ENCODE measurements around the gene METTL17. TPM values are rescaled to one million over a fixed set of nuclear protein-coding genes. Genes with fewer than 3 reads are reported as not detected.
A peak's percentile ranks its signal among the peaks of the same experiment; 100 is the strongest.
"Not testable (repeated sequence)": the region's sequence is repeated elsewhere in the genome, so short reads cannot be mapped to it uniquely, and the experiment has no call there.

METTL17 gene
- total and polyA plus RNA-seq, 4 donors, result 20.0 to 88.6 (median 45.3) TPM

GRCh38 chr14:20998674-20999366 is 9.0 kb downstream of the METTL17 start, which contains the start of gene SLC39A2:
Gene SLC39A2, plus strand, starts transcription at chr14:20999293. Its CDS starts 154 bp downstream, at chr14:20999447.
- Histone ChIP-seq H3K27ac (ENCODE audit: low read depth in 1 of 2, low read length in 2 of 2) (no peak within 1 kb of the TSS), H3K9me3 (ENCODE audit: control insufficient read depth, low read length) (no peaks in the 10 kb centered on the region), H3K36me3 (ENCODE audit: control insufficient read depth in 1 of 2, insufficient read depth in 2 of 2, low read length in 1 of 2) (peaks cover 5 to 7% of the 10 kb centered on the region in 2 donors), H3K27me3 (ENCODE audit: control insufficient read depth in 1 of 2, insufficient read depth in 2 of 2, low read length in 1 of 2) (no peaks in the 10 kb centered on the region), H3K4me1 (ENCODE audit: control insufficient read depth in 1 of 2, insufficient read depth in 2 of 2, low read length in 2 of 2) (no peaks in the 10 kb centered on the region), H3K4me3 (ENCODE audit: low read length in 2 of 2) (no peak within 1 kb of the TSS)
- peak; percentile 81 for ATAC-seq (ENCODE audit: low FRiP score)
- intact Hi-C loops (cut with DNase I), result no loop called here
- peak in 1 of 2 donors; percentile 80 for DNase-seq
- WGBS, 2 donors, result 27 to 35% methylated on average over 6 of the region's 6 CpGs

GRCh38 chr14:20999591-20999990 is 9.8 kb downstream of the METTL17 start:
- Histone ChIP-seq H3K27me3 (ENCODE audit: control insufficient read depth in 1 of 2, insufficient read depth in 2 of 2, low read length in 1 of 2) (no peaks in the 10 kb centered on the region), H3K27ac (ENCODE audit: low read depth in 1 of 2, low read length in 2 of 2) (no peak overlapping the region), H3K9me3 (ENCODE audit: control insufficient read depth, low read length) (no peaks in the 10 kb centered on the region), H3K36me3 (ENCODE audit: control insufficient read depth in 1 of 2, insufficient read depth in 2 of 2, low read length in 1 of 2) (peaks cover 5 to 7% of the 10 kb centered on the region in 2 donors), H3K4me1 (ENCODE audit: control insufficient read depth in 1 of 2, insufficient read depth in 2 of 2, low read length in 2 of 2) (no peaks in the 10 kb centered on the region), H3K4me3 (ENCODE audit: low read length in 2 of 2) (no peak overlapping the region)
- DNase-seq, result no peak
- intact Hi-C loops (cut with DNase I), result no loop called here
- 80 to 83% methylated on average over 4 of the region's 4 CpGs for whole genome bisulfite sequencing, 2 donors
- ATAC-seq (ENCODE audit: low FRiP score), result no peak

DNA sequence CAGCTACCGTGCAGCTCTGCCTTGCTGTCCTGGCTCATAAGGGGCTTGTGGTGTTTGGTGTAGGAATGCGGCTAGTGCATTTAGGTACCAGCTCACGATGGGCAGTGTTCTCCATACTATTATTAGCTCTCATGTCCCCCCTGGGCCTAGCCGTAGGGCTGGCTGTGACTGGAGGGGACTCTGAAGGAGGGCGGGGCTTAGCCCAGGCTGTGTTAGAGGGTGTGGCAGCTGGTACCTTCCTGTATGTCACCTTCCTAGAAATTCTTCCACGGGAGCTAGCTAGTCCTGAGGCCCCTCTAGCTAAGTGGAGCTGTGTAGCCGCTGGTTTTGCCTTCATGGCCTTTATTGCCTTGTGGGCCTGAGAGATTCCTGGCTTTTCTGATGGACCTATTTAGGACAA is 11.4 kb downstream of the METTL17 start:
- intact Hi-C loops (cut with DNase I), result loop anchor here in 1 of 2 donors (5.0 kb wide), 1 partner anchor 41 kb away; the partner anchor contains the start of gene RNASE7
- no peak for DNase-seq
- no peaks in the 10 kb centered on the region for H3K9me3 ChIP-seq (ENCODE audit: control insufficient read depth, low read length)
- no peak for ATAC-seq (ENCODE audit: low FRiP score)
- no peaks in the 10 kb centered on the region for H3K27me3 ChIP-seq (ENCODE audit: control insufficient read depth in 1 of 2, insufficient read depth in 2 of 2, low read length in 1 of 2)
- H3K36me3 ChIP-seq (ENCODE audit: control insufficient read depth in 1 of 2, insufficient read depth in 2 of 2, low read length in 1 of 2), result peaks cover 0 to 3% of the 10 kb centered on the region in 2 donors
- WGBS, 2 donors, result 67 to 72% methylated on average over 7 of the region's 7 CpGs
- H3K4me3 ChIP-seq (ENCODE audit: low read length in 2 of 2), result no peak overlapping the region
- H3K27ac ChIP-seq (ENCODE audit: low read depth in 1 of 2, low read length in 2 of 2), result no peak overlapping the region
- no peaks in the 10 kb centered on the region for H3K4me1 ChIP-seq (ENCODE audit: control insufficient read depth in 1 of 2, insufficient read depth in 2 of 2, low read length in 2 of 2)

GRCh38 chr14:21003788-21004346 is 14.1 kb downstream of the METTL17 start:
- no peaks in the 10 kb centered on the region for H3K4me1 ChIP-seq (ENCODE audit: control insufficient read depth in 1 of 2, insufficient read depth in 2 of 2, low read length in 2 of 2)
- no peak for DNase-seq
- H3K27ac ChIP-seq (ENCODE audit: low read depth in 1 of 2, low read length in 2 of 2), result no peak overlapping the region
- H3K27me3 ChIP-seq (ENCODE audit: control insufficient read depth in 1 of 2, insufficient read depth in 2 of 2, low read length in 1 of 2), result no peaks in the 10 kb centered on the region
- H3K4me3 ChIP-seq (ENCODE audit: low read length in 2 of 2), result no peak overlapping the region
- no peak for ATAC-seq (ENCODE audit: low FRiP score)
- no peaks in the 10 kb centered on the region for H3K9me3 ChIP-seq (ENCODE audit: control insufficient read depth, low read length)
- intact Hi-C loops (cut with DNase I), result loop anchor here in 1 of 2 donors (5.0 kb wide), 1 partner anchor 38 kb away; the partner anchor contains the start of gene RNASE7
- WGBS, 2 donors, result 78 to 81% methylated on average over 13 to 14 of the region's 14 CpGs
- no peaks in the 10 kb centered on the region for H3K36me3 ChIP-seq (ENCODE audit: control insufficient read depth in 1 of 2, insufficient read depth in 2 of 2, low read length in 1 of 2)

DNA sequence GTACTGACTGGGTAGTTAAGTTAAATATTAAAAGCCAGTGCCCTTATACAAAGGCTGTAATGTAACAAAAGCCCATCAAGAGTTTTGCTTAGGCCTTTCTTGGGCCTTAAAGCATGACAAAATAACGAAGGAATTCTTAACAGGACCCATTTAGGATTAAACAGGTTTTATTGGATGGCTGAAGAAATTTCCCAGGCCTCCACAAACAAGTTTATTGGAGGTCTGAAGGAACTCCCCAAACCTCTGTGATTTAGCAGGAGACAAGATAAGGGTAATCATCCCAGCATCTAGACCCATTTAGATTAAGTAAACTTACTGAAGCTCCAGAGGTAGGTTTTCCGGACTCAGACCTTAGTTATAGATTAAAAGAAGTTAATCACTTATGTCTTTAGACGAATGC is 19.9 kb downstream of the METTL17 start:
- DNase-seq; H3K9me3 ChIP-seq (ENCODE audit: control insufficient read depth, low read length); H3K4me1 ChIP-seq (ENCODE audit: control insufficient read depth in 1 of 2, insufficient read depth in 2 of 2, low read length in 2 of 2); H3K27me3 ChIP-seq (ENCODE audit: control insufficient read depth in 1 of 2, insufficient read depth in 2 of 2, low read length in 1 of 2); H3K4me3 ChIP-seq (ENCODE audit: low read length in 2 of 2); ATAC-seq (ENCODE audit: low FRiP score); intact Hi-C loops (cut with DNase I); H3K27ac ChIP-seq (ENCODE audit: low read depth in 1 of 2, low read length in 2 of 2); H3K36me3 ChIP-seq (ENCODE audit: control insufficient read depth in 1 of 2, insufficient read depth in 2 of 2, low read length in 1 of 2): not testable (repeated sequence)
- 81 to 86% methylated on average over 3 of the region's 3 CpGs for WGBS, 2 donors

GRCh38 chr14:21011136-21011535 is 21.4 kb downstream of the METTL17 start:
- Histone ChIP-seq H3K4me3 (ENCODE audit: low read length in 2 of 2) (no peak overlapping the region), H3K27me3 (ENCODE audit: control insufficient read depth in 1 of 2, insufficient read depth in 2 of 2, low read length in 1 of 2) (no peaks in the 10 kb centered on the region), H3K27ac (ENCODE audit: low read depth in 1 of 2, low read length in 2 of 2) (no peak overlapping the region), H3K9me3 (ENCODE audit: control insufficient read depth, low read length) (no peaks in the 10 kb centered on the region), H3K36me3 (ENCODE audit: control insufficient read depth in 1 of 2, insufficient read depth in 2 of 2, low read length in 1 of 2) (no peaks in the 10 kb centered on the region), H3K4me1 (ENCODE audit: control insufficient read depth in 1 of 2, insufficient read depth in 2 of 2, low read length in 2 of 2) (no peaks in the 10 kb centered on the region)
- ATAC-seq (ENCODE audit: low FRiP score), result no peak
- 79 to 81% methylated on average over 1 of the region's 1 CpG for WGBS, 2 donors
- intact Hi-C loops (cut with DNase I), result no loop called here
- no peak for DNase-seq

- Histone ChIP-seq H3K36me3 (ENCODE audit: control insufficient read depth in 1 of 2, insufficient read depth in 2 of 2, low read length in 1 of 2) (peaks cover 0 to 4% of the 10 kb centered on the region in 2 donors), H3K27me3 (ENCODE audit: control insufficient read depth in 1 of 2, insufficient read depth in 2 of 2, low read length in 1 of 2) (no peaks in the 10 kb centered on the region), H3K9me3 (ENCODE audit: control insufficient read depth, low read length) (no peaks in the 10 kb centered on the region), H3K4me3 (ENCODE audit: low read length in 2 of 2) (no peak overlapping the region), H3K27ac (ENCODE audit: low read depth in 1 of 2, low read length in 2 of 2) (no peak overlapping the region), H3K4me1 (ENCODE audit: control insufficient read depth in 1 of 2, insufficient read depth in 2 of 2, low read length in 2 of 2) (no peaks in the 10 kb centered on the region)
- intact Hi-C loops (cut with DNase I), result loop anchor here (1.0 to 5.0 kb wide), 5 partner anchors 25 to 93 kb away; no protein-coding TSS in a partner anchor
- peak; percentile 88 for ATAC-seq (ENCODE audit: low FRiP score)
- peak; percentile 87 to 90 for DNase-seq
- WGBS, 2 donors, result 0 to 1% methylated on average over 4 of the region's 4 CpGs
Observed at GRCh38 chr14:21014761-21015190, 25.0 kb downstream of the METTL17 start.

- Histone ChIP-seq H3K4me1 (ENCODE audit: control insufficient read depth in 1 of 2, insufficient read depth in 2 of 2, low read length in 2 of 2) (no peaks in the 10 kb centered on the region), H3K9me3 (ENCODE audit: control insufficient read depth, low read length) (no peaks in the 10 kb centered on the region), H3K27ac (ENCODE audit: low read depth in 1 of 2, low read length in 2 of 2) (no peak overlapping the region), H3K4me3 (ENCODE audit: low read length in 2 of 2) (no peak overlapping the region), H3K36me3 (ENCODE audit: control insufficient read depth in 1 of 2, insufficient read depth in 2 of 2, low read length in 1 of 2) (peaks cover 0 to 4% of the 10 kb centered on the region in 2 donors), H3K27me3 (ENCODE audit: control insufficient read depth in 1 of 2, insufficient read depth in 2 of 2, low read length in 1 of 2) (no peaks in the 10 kb centered on the region)
- intact Hi-C loops (cut with DNase I), result loop anchor here (1.0 to 5.0 kb wide), 4 partner anchors 24 to 92 kb away; no protein-coding TSS in a partner anchor
- WGBS, 2 donors, result 71 to 78% methylated on average over 6 of the region's 6 CpGs
- ATAC-seq (ENCODE audit: low FRiP score) (no peak), DNase-seq (no peak)
Observed at GRCh38 chr14:21015312-21015711, 25.5 kb downstream of the METTL17 start.
